GM12878 (cell line): ENCODE results near the gene EIF2S2. TPM values are rescaled to one million over a fixed set of nuclear protein-coding genes. Genes with fewer than 3 reads are reported as not detected.

Source experiments
- ATAC-seq: fragments of 200-7000 bp; cut with Tn5 transposase; 3 replicates; pipeline ENCODE4 v1.9.1; 2020; ENCODE audit warnings: mild to moderate bottlenecking, moderate library complexity
- BruUV-seq: library from RNA; stranded (reverse); fragments of 400-500 nt; replicated peaks from 2 replicates; lab custom pipeline; 2021; lab: Mats Ljungman, UMichigan
- CTCF ChIA-PET: fragments of 300-600 bp; sonication (Branson Sonifier 250); formaldehyde crosslinking; extraction: SDS; loops from one replicate; lab custom pipeline; 2021; ENCODE audit warnings: inconsistent platforms; lab: Yijun Ruan, JAX
- POLR2A ChIA-PET: fragments of 350-600 bp; formaldehyde crosslinking; extraction: SDS; loops from one replicate; lab custom pipeline; 2021; ENCODE audit warnings: inconsistent platforms; lab: Charles Lee
- RAD21 ChIA-PET: fragments of 300-600 bp; sonication (Branson Sonifier 250); formaldehyde crosslinking; loops from one replicate; lab custom pipeline; 2023; ENCODE audit warnings: antibody characterized with exemption; ENCODE audit not compliant: unreplicated experiment; lab: Charles Lee
- SMC1A ChIA-PET: fragments of 300-600 bp; sonication (Branson Sonifier 250); formaldehyde crosslinking; loops from one replicate; lab custom pipeline; 2023; ENCODE audit not compliant: unreplicated experiment, uncharacterized antibody; lab: Charles Lee
- DNase-seq: peaks from one replicate; pipeline ENCODE4 v3.0.0-alpha.2; 2011; ENCODE audit warnings: low read depth, low spot score
- FAIRE-seq: peaks from 3 replicates; lab custom pipeline; 2011; peaks lifted over from hg19 to GRCh38; lab: Jason Lieb, UNC
- H2AFZ ChIP-seq: 2 replicates; pipeline ENCODE4 v1.6.0; 2011; ENCODE audit warnings: low read depth, low read length, control low read depth; ENCODE audit not compliant: control insufficient read depth
- H3K27ac ChIP-seq: 2 replicates; pipeline ENCODE4 v1.5.1; 2011; ENCODE audit warnings: control low read depth; ENCODE audit not compliant: control insufficient read depth, insufficient read depth
- H3K27me3 ChIP-seq, 2 experiments: replicated peaks in 1 of 2; 2 replicates each; pipeline versions ENCODE4 v1.6.0 to v1.6.1; 2011; ENCODE audit warnings: low read length in 1 of 2; ENCODE audit not compliant: control insufficient read depth in 2 of 2, insufficient read depth in 2 of 2
- H3K36me3 ChIP-seq, 2 experiments: 2 replicates each; pipeline ENCODE4 v1.5.1; 2011; ENCODE audit warnings: low read length in 1 of 2; ENCODE audit not compliant: control insufficient read depth in 2 of 2, insufficient read depth in 2 of 2
- H3K4me1 ChIP-seq: 2 replicates; pipeline ENCODE4 v1.6.1; 2011; ENCODE audit warnings: mild to moderate bottlenecking, low read length, moderate library complexity, mixed read lengths; ENCODE audit not compliant: control insufficient read depth, insufficient read depth
- H3K4me2 ChIP-seq: 2 replicates; pipeline ENCODE4 v1.6.0; 2011; ENCODE audit warnings: control low read depth; ENCODE audit not compliant: control insufficient read depth, insufficient read depth
- H3K4me3 ChIP-seq: fragments of 200-600 bp; sonication (generic); 2 replicates; pipeline ENCODE4 v1.5.1; 2016
- H3K79me2 ChIP-seq: 2 replicates; pipeline ENCODE4 v1.6.0; 2011; ENCODE audit warnings: low read length; ENCODE audit not compliant: control insufficient read depth, insufficient read depth
- H3K9ac ChIP-seq: 2 replicates; pipeline ENCODE4 v1.8.0; 2011; ENCODE audit warnings: low read length, control low read depth, mixed read lengths; ENCODE audit not compliant: control insufficient read depth, insufficient read depth
- H3K9me3 ChIP-seq: replicated peaks from 3 replicates; pipeline ENCODE4 v1.5.1; 2011; ENCODE audit warnings: mild to moderate bottlenecking, low read length; ENCODE audit not compliant: control insufficient read depth, insufficient read depth
- H4K20me1 ChIP-seq: 2 replicates; pipeline ENCODE4 v1.6.0; 2011; ENCODE audit not compliant: control insufficient read depth, insufficient read depth
- BACH1 ChIP-seq: fragments of 450-650 bp; IDR thresholded peaks from 2 replicates; pipeline ENCODE4 v1.6.1; 2017; ENCODE audit warnings: mild to moderate bottlenecking, borderline replicate concordance
- IKZF2 ChIP-seq, 2 experiments: fragments of 450-650 bp; IDR thresholded peaks; 2 replicates each; pipeline ENCODE4 v1.6.1; 2017; ENCODE audit warnings: mild to moderate bottlenecking in 2 of 2, moderate library complexity in 2 of 2
- IRF3 ChIP-seq: fragments of 450-650 bp; IDR thresholded peaks from 2 replicates; pipeline ENCODE4 v1.6.1; 2014; ENCODE audit warnings: mild to moderate bottlenecking
- KAT2A ChIP-seq: conservative IDR thresholded peaks from 2 replicates; pipeline ENCODE4 v1.6.1; 2011; ENCODE audit warnings: low read depth, low read length; ENCODE audit not compliant: control insufficient read depth
- MEF2B ChIP-seq: fragments of 450-650 bp; IDR thresholded peaks from 2 replicates; pipeline ENCODE4 v1.6.1; 2018; ENCODE audit warnings: mild to moderate bottlenecking, moderate library complexity; ENCODE audit not compliant: partially characterized antibody, poor library complexity, severe bottlenecking
- NR2C1 ChIP-seq: fragments of 450-650 bp; IDR thresholded peaks from 2 replicates; pipeline ENCODE4 v1.6.1; 2017; ENCODE audit warnings: antibody characterized with exemption, mild to moderate bottlenecking, moderate library complexity
- POLR2AphosphoS5 ChIP-seq: IDR thresholded peaks from 2 replicates; pipeline ENCODE4 v1.6.1; 2011; ENCODE audit warnings: mild to moderate bottlenecking, low read length, inconsistent platforms
- SREBF1 ChIP-seq: IDR thresholded peaks from 2 replicates; pipeline ENCODE4 v1.6.1; 2012; ENCODE audit warnings: mild to moderate bottlenecking, low read length
- ZNF24 ChIP-seq: fragments of 450-650 bp; IDR thresholded peaks from 2 replicates; pipeline ENCODE4 v1.6.1; 2017; ENCODE audit warnings: antibody characterized with exemption, mild to moderate bottlenecking
- ZNF592 ChIP-seq: fragments of 450-650 bp; IDR thresholded peaks from 2 replicates; pipeline ENCODE4 v1.6.1; 2017; ENCODE audit warnings: mild to moderate bottlenecking, moderate library complexity
- WGBS: methylation state at CpG from one replicate; pipeline ENCODE4 v1.1.6; 2016; ENCODE audit warnings: low lambda C conversion rate; ENCODE audit not compliant: insufficient replicate concordance, insufficient coverage; ENCODE audit errors: missing lambda C conversion rate; 5-methylcytosine and 5-hydroxymethylcytosine counted together
- in situ Hi-C: fragments of 300-500 bp; cut with MboI; formaldehyde crosslinking; loops from 9 replicates; pipeline ENCODE4 v1.14.3; 2018; ENCODE audit warnings: mixed read lengths
- intact Hi-C: fragments of 100-400 bp; cut with micrococcal nuclease; formaldehyde crosslinking; loops from one replicate; pipeline ENCODE4 v1.14.2; 2022; ENCODE audit not compliant: unreplicated experiment
- polyA plus RNA-seq, 11 experiments: library from polyadenylated mRNA; depleted of rRNA in 4 of 11; unstranded in 6 of 11; stranded (reverse) in 5 of 11; fragments of >200 nt; fragmentation: Nextera tagmentation in 4 of 11; fragmentation: Illumina TruSeq in 1 of 11; extraction: Ambion mirVana in 4 of 11; extraction: Trizol in 1 of 11; gene quantifications; 1 replicate in 1 of 11; 2 replicates in 10 of 11; pipeline versions ENCODE4 v1.2.1 to v1.2.3, GENCODE V29; 2011 to 2016; ENCODE audit warnings: inconsistent platforms in 2 of 11, missing spikeins in 2 of 11, low read depth in 1 of 11
- total RNA-seq, 4 experiments: library from RNA; depleted of rRNA in 3 of 4; stranded (reverse); fragments of >200 nt in 3 of 4; fragmentation: Illumina TruSeq in 1 of 4; extraction: Trizol in 1 of 4; gene quantifications; 2 replicates each; pipeline versions ENCODE4 v1.2.1 to v1.2.3, GENCODE V29; 2013 to 2021
- TF ChIP-seq, protein P1 (sequence below): IDR thresholded peaks from 2 replicates; pipeline ENCODE4 v1.6.1; 2012; ENCODE audit warnings: low read depth, low read length, improper control_type of control experiment

The EIF2S2 gene
- total and polyA plus RNA-seq, 10 of the 15 experiments (the other 5 are each of a cell fraction or from before 2014, with no cell fraction given) = 60.2 to 153 (median 84.3) TPM

DNA sequence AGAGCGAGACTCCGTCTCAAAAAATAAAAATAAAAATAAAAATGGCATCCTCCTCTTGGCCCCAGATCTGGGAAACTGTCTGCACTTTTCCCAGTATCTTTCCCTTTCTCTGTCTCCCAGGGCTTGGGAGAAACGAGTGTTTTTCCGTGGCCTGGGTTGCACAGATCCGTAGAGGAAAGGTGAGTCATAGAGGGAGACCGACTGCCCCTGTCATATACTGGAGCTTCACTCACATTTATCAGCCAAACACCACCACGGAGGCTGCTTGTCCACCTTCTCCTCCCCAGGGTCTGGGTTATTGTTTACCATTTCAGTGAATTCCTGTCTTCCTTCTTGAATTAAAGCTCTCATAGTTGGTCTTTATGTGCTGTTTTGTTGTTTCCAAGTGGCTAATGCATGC lies 31.9 kb upstream of the EIF2S2 start:
- no peak for ATAC-seq
- no peaks in the 10 kb centered on the region for H4K20me1 ChIP-seq
- no peak for TF ChIP-seq SREBF1
- TF ChIP-seq POLR2AphosphoS5 = no peak
- no peak for TF ChIP-seq IKZF2 (IDR thresholded peaks at IDR 0.05)
- no peak for TF ChIP-seq IRF3
- TF ChIP-seq, protein P1, sequence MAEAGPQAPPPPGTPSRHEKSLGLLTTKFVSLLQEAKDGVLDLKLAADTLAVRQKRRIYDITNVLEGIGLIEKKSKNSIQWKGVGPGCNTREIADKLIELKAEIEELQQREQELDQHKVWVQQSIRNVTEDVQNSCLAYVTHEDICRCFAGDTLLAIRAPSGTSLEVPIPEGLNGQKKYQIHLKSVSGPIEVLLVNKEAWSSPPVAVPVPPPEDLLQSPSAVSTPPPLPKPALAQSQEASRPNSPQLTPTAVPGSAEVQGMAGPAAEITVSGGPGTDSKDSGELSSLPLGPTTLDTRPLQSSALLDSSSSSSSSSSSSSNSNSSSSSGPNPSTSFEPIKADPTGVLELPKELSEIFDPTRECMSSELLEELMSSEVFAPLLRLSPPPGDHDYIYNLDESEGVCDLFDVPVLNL = no peak
- no peak for TF ChIP-seq BACH1
- TF ChIP-seq ZNF592 = no peak
- no peak for TF ChIP-seq KAT2A
- TF ChIP-seq NR2C1 = no peak
- TF ChIP-seq ZNF24 = no peak
- TF ChIP-seq MEF2B = no peak
- TF ChIP-seq, all 136 proteins: peak for 0
- ChIA-PET SMC1A (no interaction called here), RAD21 (no interaction called here), CTCF (no interaction called here), POLR2A (no interaction called here)
- Histone ChIP-seq H3K4me2 (no peak overlapping the region), H3K79me2 (no peaks in the 10 kb centered on the region), H2AFZ (no peak overlapping the region), H3K27me3 (no peaks in the 10 kb centered on the region), H3K9me3 (no peaks in the 10 kb centered on the region), H3K9ac (no peak overlapping the region), H3K4me3 (no peak overlapping the region), H3K36me3 (no peaks in the 10 kb centered on the region), H3K27ac (no peak overlapping the region), H3K4me1 (no peaks in the 10 kb centered on the region)
- in situ Hi-C loops (no loop called here), intact Hi-C loops (loop anchor here (5.0 kb wide), 1 partner anchor 637 kb away; no protein-coding TSS in a partner anchor)
- DNase-seq = no peak
- BruUV-seq = no TSS peak
- no peak for FAIRE-seq
- WGBS = 51% methylated on average over 7 of the region's 7 CpGs
